Uterus (tissue), 2 donors: Measurements from ENCODE around the gene TPT1.

Experiments
- POLR2A ChIP-seq, 2 donors: fragments of 450-650 bp; IDR thresholded peaks; one replicate each; pipeline ENCODE4 v1.6.1; 2016; ENCODE audit warnings: antibody characterized with exemption in 2 of 2, mild to moderate bottlenecking in 1 of 2, moderate library complexity in 1 of 2
- TF ChIP-seq, protein P1 (sequence below), 4 experiments: fragments of 200-600 bp in 2 of 4; fragments of 450-650 bp in 2 of 4; sonication (generic) in 2 of 4; IDR thresholded peaks; one replicate each; pipeline ENCODE4 v1.5.1; 2016 to 2019; ENCODE audit warnings: antibody characterized with exemption in 4 of 4, mild to moderate bottlenecking in 2 of 4, moderate library complexity in 1 of 4

DNA sequence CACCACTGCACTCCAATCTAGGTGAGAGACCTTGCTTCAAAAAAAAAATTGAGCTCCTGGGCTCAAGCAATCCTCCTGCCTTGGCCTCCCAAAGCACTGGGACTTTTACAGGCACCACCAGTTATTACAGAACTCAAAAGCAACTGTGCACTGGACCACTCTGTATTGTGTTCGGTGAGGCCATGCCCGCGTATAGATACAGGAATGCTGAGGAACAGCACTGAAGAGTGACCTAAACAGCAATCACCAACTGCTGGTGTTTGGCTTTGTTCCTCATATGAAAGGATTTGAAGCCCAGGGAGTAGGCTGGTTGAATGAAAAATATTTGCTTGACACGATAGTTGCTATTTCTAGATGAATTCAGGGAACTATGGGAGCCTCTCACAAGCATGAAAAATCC, 47.7 kb upstream of the TPT1 start:
- TF ChIP-seq, protein P1, sequence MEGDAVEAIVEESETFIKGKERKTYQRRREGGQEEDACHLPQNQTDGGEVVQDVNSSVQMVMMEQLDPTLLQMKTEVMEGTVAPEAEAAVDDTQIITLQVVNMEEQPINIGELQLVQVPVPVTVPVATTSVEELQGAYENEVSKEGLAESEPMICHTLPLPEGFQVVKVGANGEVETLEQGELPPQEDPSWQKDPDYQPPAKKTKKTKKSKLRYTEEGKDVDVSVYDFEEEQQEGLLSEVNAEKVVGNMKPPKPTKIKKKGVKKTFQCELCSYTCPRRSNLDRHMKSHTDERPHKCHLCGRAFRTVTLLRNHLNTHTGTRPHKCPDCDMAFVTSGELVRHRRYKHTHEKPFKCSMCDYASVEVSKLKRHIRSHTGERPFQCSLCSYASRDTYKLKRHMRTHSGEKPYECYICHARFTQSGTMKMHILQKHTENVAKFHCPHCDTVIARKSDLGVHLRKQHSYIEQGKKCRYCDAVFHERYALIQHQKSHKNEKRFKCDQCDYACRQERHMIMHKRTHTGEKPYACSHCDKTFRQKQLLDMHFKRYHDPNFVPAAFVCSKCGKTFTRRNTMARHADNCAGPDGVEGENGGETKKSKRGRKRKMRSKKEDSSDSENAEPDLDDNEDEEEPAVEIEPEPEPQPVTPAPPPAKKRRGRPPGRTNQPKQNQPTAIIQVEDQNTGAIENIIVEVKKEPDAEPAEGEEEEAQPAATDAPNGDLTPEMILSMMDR (IDR thresholded peaks at IDR 0.05), result no peak
- no peak for TF ChIP-seq POLR2A (IDR thresholded peaks at IDR 0.05)
